ENCODE data around the gene BRD9.
"Not testable (repeated sequence)": the region's sequence is repeated elsewhere in the genome, so short reads cannot be mapped to it uniquely, and the experiment has no call there.

The BRD9 gene

GRCh38 chr5:843926-844325 lies 48.7 kb downstream of the BRD9 start:
- not testable (repeated sequence) for DNase-seq (ENCODE audit: low spot score)

DNA sequence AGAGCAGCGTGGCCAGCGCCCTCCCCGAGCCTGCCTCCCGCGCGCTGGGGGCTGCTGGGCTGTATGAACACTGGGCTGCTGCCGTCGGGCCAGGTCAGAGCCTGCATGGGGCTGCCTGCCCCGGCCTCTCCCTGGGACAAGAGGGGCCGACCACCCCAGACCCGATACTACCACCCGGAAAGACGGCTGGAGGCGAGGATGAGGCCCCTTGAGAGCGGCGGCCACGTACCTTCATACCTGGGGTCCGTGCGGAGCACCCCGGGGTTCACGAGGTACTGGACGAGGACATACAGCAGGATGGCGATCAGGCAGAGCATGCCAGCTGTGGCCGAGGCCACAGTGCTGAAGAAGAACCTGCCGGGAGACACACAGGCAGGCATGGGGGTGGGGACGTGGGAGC lies 49.2 kb downstream of the BRD9 start:
- DNase-seq (ENCODE audit: low spot score) = not testable (repeated sequence)

DNA sequence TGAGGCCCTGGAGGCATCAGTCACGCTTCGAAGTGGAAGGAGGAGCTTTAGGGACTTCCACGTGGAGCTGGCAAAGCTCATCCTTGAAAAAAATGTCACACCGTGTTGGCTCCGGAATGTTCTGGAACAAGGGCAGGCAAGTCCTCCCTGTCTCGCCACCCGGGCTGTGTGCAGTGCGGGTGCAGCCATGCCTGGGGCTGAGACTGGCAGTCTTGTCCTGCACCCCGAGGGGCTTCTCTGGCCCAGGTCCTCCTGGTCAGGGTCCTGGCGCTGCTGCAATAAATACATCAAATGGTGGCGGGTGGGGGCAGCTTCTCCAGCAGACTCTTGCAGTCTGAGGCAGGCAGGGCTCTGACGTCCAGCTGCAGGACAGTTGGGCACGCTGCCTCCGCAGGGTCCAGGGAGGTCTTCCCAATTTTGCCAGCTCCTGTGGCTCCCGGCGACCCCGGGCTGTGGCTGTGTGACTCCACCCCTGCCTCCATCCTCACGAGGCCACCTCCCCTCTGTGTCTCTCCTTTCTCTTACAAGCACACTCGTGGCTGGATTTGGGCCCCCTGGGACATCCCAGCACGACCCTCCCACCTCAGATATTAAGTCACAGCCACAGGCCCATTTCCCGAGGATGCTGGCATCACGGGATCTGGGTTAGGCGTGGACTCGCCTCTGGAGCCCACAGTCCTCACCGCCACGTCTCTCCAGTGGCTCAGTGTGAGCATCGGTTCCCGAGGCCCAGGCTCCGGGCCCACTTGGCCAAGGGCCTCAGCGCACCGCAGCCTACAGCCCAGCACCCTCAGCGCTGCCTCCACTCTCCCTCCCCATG lies 50.0 kb downstream of the BRD9 start:
- not testable (repeated sequence) for DNase-seq (ENCODE audit: low spot score)

DNA sequence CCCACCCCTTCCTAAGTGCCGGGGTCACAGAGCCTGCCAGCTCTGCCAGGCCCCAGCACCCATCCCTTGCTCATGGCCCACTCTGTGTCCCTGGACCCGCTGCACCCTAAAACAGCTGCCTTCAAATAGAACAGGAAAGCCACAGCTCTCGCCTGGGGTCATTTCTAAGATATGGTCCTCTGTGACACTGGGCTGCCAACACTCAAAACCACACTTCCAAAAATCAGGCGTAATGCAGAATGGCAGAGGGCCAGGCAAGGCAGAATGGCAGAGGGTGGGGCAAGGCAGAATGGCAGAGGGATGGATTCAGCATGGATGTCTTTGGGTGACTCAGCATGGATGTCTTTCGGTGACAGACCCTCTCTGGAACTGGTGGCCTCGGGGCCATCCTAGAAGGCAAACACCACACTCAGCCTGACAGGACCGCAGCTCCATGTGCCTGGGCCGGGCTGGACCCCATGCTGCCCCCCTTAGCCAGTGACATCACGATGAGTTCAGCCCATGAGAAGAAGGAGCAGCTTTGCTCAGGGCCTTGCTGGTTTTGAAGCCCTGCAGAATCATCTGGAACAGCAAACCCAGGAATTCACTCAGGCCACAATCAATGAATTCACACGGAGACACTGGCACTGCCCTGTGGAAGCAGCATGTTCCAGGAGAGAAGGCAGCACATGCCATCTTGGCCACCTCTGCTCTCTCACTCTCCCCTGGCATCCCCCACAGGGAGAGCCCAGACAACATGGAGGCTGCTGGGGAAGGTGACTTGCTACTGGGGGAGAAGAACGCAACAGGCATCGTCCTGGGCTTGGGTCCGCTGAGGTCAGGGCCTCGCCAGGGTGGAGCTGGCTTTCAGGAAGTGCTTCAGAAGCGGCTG lies 50.8 kb downstream of the BRD9 start:
- not testable (repeated sequence) for DNase-seq (ENCODE audit: low spot score)

- DNase-seq (ENCODE audit: low spot score) = not testable (repeated sequence)
Measured at GRCh38 chr5:840974-841435, 51.6 kb downstream of the BRD9 start.

GRCh38 chr5:840118-840973 lies 52.3 kb downstream of the BRD9 start:
- DNase-seq (ENCODE audit: low spot score) = not testable (repeated sequence)

DNA sequence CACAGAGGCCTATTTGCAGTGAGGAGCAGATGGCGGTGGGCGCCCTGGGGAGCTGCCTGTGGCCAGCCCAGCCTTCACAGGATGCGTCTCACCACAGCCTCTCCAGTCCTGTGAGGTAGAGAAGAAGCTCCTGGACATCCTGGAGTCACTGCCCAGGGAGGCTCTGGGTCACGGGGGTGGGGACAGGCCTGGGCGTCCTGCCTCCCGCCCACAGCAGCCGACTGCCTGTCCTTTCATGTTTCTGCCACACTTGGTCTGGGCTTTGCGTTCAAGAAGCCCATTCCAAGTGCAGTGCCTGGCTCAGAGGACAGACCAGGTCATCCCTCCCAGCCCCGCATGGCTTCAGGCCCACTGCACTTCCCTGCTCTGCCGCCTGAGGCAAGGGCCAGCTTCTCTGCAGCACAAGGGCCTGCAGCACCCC lies 54.2 kb downstream of the BRD9 start:
- not testable (repeated sequence) for DNase-seq (ENCODE audit: low spot score)

GRCh38 chr5:837621-838121 lies 54.9 kb downstream of the BRD9 start:
- not testable (repeated sequence) for DNase-seq (ENCODE audit: low spot score)

- DNase-seq (ENCODE audit: low spot score) = not testable (repeated sequence)
Measured at GRCh38 chr5:835933-836612, 56.5 kb downstream of the BRD9 start.

- DNase-seq (ENCODE audit: low spot score) = not testable (repeated sequence)
Measured at GRCh38 chr5:834013-834412, 58.6 kb downstream of the BRD9 start.

DNA sequence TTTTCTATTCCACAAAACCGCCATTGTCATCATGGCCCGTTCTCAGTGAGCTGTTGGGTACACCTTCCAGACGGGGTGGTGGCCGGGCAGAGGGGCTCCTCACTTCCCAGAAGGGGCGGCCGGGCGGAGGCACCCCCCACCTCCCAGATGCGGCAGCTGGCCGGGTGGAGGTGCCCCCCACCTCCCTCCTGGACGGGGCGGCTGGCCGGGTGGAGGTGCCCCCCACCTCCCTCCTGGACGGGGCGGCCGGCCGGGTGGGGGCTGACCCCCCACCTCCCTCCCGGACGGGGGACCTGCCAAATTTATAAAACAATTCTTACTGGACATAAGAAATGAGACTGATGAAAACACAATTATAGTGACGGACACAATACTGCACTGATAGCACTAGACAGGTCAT lies 64.4 kb downstream of the BRD9 start:
- DNase-seq (ENCODE audit: low spot score) = not testable (repeated sequence)

GRCh38 chr5:825544-825943 lies 67.1 kb downstream of the BRD9 start:
- DNase-seq (ENCODE audit: low spot score) = not testable (repeated sequence)

GRCh38 chr5:821504-821903 lies 71.1 kb downstream of the BRD9 start:
- peak; percentile 0 for DNase-seq (ENCODE audit: low spot score)

- no peak for DNase-seq (ENCODE audit: low spot score)
Measured at GRCh38 chr5:820245-820644, 72.4 kb downstream of the BRD9 start.

DNA sequence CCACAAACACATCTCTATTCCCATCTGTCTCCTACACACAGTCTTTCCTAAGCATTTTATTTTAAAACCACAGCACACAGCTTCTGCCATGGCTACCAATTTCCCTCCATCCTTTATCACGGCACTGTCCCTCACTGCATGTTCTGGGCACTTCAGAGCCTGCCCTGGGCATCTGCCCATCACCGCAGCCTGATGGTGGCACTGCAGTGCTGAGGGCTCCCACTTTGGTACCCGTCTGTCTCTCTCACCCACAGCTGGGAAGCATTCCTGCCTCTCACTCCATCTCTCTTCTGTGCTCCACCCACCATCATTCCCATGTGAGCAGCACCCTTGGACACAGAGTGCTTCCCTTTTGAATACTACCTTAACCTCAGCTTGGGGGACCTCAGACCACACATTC lies 73.5 kb downstream of the BRD9 start:
- DNase-seq (ENCODE audit: low spot score) = no peak

DNA sequence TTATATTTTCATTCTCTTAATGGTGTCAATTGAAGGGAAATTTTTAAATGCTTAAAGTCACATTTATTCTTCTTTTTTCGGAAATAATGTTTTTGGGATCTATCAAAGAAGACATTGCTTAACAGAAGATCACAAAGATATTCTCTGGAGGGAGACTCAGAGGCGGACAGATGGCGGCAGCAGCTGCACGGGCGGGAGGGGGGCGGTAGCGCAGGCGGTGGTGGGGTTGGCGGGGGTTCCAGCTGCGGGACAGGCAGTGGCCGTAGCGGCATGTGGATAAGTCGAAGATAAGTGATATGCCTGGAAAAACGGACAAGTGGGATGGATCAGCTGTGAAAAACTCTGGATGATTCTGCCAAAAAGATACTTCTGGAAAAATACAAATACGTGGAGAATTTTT lies 76.4 kb downstream of the BRD9 start:
- no peak for DNase-seq (ENCODE audit: low spot score)

- no peak for DNase-seq (ENCODE audit: low spot score)
Measured at GRCh38 chr5:815449-815848, 77.2 kb downstream of the BRD9 start.
